ENCODE data around the gene DDR2.

DDR2 gene

GRCh38 chr1:162631546-162632191 is 595 bp upstream of the DDR2 start:
- no peak for DNase-seq

- no peak for DNase-seq
These were observed 425 bp downstream of the DDR2 start for GRCh38 chr1:162632698-162633080.

DNA sequence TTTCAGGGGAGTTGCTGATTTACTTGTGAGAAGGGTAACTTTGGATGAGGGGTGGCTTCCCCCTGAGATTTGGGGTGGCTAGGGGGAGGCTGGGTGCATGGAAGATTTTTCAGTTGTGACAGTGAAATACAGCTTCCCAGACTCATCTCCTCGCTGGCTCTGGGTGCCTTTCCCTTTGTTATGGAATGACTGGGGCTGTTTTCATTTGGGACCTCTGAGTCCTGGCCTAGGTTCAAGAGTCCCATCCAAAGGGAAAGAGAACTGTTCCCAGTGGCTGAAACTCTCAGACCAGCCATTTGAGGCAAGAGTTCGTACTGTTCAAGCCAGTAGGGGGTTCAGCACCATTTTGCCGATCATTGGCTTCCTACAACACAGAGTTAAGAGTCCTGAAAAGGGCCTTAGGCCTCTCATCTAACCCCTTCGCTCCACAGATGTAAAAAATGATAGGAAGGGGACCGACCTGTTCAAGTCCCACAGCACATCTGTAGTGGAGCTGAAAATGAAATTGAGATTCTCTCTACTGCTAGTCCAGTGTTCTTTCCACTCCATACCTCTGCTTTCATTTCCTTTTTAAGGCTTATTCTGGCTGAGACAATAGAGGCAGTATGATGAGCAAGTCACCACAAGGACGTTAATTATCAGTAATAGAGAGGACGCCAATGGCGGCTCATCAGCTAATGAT is 958 bp downstream of the DDR2 start:
- DNase-seq, result no peak

DNA sequence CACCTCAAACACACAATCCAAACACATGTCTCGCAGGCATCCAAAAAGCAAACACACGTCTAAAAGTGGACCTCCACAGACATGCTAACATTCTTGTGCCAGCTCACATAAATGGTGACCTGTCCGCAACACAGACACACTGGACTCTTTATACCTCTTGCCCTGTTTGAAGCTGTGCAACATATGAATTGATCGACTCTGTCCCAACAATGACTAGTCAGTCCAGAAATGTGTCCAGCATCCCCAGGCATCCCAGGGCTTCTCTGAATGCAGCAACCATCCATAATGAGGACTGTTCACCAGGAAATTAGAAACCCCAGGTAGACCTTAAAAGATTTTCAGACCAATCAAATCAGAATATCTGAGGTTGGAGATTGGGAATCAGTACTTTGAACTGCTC is 3.2 kb downstream of the DDR2 start:
- no peak for DNase-seq

DNA sequence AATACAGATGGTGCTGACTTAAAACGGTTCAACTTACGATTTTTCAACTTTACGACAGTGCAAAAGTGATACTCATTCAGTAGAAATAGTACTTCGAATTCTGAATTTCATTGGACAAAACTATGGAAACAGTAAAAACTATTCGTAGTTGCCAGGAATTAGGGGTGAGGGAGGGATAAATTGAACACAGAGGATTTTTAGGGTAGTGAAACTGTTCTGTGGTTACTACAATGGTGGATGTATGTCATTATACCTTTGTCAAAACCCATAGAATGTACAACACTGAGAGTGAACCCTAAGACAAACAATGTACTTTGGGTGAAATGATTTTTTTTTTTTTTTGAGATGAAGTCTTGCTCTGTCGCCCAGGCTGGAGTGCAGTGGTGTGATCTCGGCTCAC is 7.5 kb downstream of the DDR2 start:
- DNase-seq, result no peak

- no peak for DNase-seq
These were observed 8.8 kb downstream of the DDR2 start for GRCh38 chr1:162641114-162641513.

GRCh38 chr1:162644986-162645314 is 12.7 kb downstream of the DDR2 start:
- no peak for DNase-seq

GRCh38 chr1:162645666-162646065 is 13.4 kb downstream of the DDR2 start:
- no peak for DNase-seq

- DNase-seq, result no peak
These were observed 17.3 kb downstream of the DDR2 start for GRCh38 chr1:162649583-162649982.

DNA sequence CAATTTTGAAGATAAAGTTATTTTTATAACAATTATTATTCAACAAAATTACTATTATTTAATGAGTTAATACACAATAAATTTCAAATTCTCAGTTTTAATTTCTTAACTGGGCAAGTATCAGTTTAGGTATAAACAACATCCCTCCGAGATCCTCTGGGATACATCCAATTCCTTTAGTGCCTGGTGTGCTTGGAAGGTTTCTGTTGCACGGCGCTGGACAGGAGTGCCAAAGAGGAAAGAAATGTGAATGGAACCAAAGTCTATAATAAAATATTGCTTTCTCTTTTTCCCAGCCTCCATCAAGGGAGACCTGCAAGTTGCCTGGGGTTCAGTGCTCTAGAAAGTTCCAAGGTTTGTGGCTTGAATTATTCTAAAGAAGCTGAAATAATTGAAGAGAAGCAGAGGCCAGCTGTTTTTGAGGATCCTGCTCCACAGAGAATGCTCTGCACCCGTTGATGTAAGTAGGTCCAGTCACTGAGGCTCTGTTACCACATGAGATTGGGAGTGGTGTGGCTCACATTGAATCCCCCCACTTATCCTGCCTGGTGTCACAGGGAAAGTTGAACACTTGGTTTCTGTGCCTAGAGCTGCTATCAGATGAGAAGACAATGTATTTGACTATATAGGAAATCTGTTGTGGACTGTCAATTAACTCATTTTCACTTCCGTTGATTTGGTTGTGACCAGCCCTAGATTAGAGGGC is 22.8 kb downstream of the DDR2 start:
- DNase-seq, result no peak

DNA sequence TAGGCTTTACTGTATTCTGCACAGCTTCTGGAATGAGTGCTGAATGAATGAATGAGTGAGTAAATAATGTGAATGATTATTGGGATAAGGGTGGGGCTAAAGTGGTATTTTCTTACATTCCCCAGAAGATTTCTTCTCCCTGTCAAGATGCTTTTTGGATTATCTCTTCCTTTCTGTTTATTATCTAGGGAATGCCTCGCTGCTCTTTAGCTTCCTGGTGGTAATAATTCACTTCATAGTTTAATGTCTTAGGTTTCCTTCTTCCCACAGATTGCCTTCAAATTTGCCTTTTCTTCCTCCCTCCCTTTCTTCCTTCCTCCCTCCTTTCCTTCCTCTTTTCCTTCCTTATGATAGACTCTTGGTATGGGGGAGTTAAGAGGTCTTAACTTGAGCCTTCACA is 24.0 kb downstream of the DDR2 start:
- no peak for DNase-seq

GRCh38 chr1:162660574-162660973 is 28.3 kb downstream of the DDR2 start:
- DNase-seq, result no peak

- DNase-seq, result no peak
These were observed 29.1 kb downstream of the DDR2 start for GRCh38 chr1:162661336-162661735.

DNA sequence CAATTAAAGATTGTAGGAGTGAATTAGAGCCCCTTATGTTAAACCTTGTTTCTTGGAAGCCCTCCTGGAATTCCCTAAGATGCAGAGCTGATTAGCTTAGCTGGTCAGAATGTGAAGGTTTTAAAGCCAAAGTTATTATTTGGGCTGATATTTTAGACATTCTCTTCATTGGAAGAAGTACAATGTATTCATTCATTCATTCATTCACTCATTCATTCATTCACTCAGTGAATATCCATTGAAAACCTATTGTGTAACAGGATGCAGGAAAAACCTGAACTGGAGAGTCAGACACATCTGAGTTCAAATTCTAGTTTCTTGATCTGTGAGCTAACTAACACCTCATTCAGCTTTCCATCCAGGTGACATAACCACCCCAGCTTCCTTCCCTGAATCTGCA is 29.7 kb downstream of the DDR2 start:
- no peak for DNase-seq

DNA sequence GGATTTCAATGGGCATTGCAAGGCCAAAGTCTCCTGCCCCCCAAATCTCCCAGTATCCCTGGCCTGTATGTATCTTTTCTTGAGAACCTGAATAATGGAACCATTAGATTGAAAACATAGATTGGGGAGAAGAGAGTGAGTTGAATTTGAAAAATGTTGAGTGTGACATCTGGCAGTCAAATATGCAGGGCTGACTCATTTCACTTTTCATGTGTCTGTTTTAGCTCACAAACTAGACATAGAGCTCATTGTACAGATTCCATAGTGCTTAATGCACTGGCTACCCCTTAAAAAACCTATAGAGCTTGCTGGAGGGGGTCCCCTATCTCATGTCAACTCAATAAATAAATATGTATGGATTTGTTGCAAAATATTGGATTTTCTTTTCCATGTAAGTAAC is 30.8 kb downstream of the DDR2 start:
- DNase-seq, result no peak

DNA sequence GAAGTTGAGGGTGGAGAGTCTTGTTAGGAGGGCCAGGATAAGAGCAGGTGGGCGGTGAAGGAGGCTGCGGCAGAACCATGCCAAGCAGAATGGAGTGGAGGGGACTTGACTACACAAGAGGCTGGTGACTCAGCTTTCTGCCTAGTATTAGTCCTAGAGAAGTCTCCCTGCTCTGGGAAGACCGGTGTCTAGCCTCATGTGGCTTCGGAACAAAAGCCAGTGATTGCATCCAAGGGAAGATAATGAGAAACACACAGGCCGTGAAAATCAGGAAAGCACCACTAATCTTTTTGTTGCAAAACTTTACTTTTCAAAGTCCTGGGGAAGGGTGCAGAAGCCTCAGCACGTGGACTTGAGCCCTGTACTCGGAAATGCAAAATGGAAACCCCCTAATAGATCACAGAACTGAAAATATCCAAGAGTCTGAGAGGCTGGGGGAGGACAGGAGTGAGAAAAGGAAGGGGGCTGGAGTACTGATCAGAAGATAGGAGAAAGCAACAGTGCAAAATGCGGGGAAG is 31.4 kb downstream of the DDR2 start:
- no peak for DNase-seq

DNA sequence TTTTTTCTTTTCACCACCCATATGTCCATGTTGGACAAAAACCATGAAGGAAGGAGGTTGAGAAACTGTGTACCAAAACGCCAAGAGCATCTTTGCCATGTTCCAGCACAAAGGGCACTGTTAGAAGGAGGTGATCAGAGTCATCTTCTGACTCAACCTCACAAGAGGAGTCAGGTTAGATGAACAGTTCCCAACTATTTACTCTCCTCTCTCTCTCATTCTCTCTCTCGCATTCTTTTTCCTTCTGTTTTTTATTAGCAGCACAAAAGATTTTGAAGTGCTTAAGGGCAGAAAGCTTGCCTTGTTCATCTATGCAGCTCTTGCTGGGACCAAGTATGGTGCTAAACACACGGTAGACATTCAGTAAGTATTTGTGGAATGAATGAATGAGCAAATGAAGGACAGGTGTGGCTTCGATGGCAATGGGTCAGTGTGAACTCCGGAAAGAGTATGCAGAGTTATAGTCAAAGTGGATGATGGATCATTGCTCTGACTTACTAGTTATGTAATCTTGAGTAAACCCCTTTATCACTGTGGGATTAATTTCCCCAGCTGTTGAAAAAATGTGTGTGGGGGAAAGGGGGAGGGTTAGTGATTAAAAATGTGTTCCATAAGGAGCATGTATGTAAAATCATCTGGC is 33.9 kb downstream of the DDR2 start:
- DNase-seq, result no peak

GRCh38 chr1:162667381-162668080 is 35.3 kb downstream of the DDR2 start:
- no peak for DNase-seq

GRCh38 chr1:162670928-162671663 is 38.8 kb downstream of the DDR2 start:
- DNase-seq, result no peak

GRCh38 chr1:162671664-162672410 is 39.6 kb downstream of the DDR2 start:
- DNase-seq, result no peak

DNA sequence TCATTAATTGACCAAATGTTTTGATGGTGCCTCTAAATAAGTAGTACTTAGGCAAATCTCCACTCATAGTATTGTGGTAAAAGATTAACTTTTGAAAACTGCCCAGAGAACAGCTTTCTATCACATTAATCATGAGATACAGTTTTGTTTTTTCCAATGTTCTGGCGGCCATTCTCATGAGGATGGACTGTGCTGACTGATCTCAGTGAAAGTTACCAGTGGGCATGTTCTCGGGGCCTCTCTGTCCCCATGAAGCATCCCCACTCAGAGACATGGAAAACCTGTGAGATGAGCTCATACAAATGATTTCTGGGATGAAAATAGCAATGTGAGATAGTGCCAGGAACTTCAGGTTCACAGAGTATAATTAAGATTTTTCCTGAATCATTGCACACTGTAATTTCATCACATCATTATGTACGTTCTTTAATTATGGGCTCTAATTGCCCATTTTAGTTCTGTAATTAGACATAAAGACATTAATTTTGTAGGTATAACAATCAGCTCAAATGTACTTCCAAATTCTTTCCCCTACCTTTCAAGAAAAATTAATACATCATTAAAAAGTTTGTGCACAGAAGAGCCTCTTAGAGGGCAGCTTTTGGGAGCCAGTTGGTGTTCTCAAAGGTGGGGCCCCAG is 40.5 kb downstream of the DDR2 start:
- no peak for DNase-seq

Measured in NCI-H1930 (cell line).